Transverse colon (tissue), 3 donors: ENCODE results near the gene CMTR1.

Experiments
- CTCF ChIP-seq, 5 experiments: fragments of 200-600 bp in 3 of 5; fragments of 450-650 bp in 2 of 5; sonication (generic) in 3 of 5; IDR thresholded peaks; 1 replicate in 2 of 5; 2 replicates in 3 of 5; pipeline ENCODE4 v1.5.1; 2016 to 2017; ENCODE audit warnings: antibody characterized with exemption in 5 of 5, inconsistent platforms in 3 of 5, mild to moderate bottlenecking in 2 of 5, moderate library complexity in 1 of 5
- EP300 ChIP-seq: sonication (generic); formaldehyde crosslinking; IDR thresholded peaks from one replicate; pipeline ENCODE4 v1.6.1; 2017; ENCODE audit warnings: antibody characterized with exemption, low read depth
- POLR2A ChIP-seq: fragments of 450-650 bp; IDR thresholded peaks from one replicate; pipeline ENCODE4 v1.6.1; 2016; ENCODE audit warnings: antibody characterized with exemption, mild to moderate bottlenecking, moderate library complexity

- no peak for TF ChIP-seq CTCF (IDR thresholded peaks at IDR 0.05)
- TF ChIP-seq EP300: no peak
- TF ChIP-seq POLR2A: no peak
Observed at GRCh38 chr6:37512400-37513011, 79.5 kb downstream of the CMTR1 start.
